Neural cell (in vitro differentiated cells): ENCODE results near the gene COL15A1. TPM values are rescaled to one million over a fixed set of nuclear protein-coding genes. Genes with fewer than 3 reads are reported as not detected.

Source experiments
- H2AFZ ChIP-seq: fragments of 200-600, 300-800 bp; sonication (generic), shearing (Covaris generic); 2 replicates; pipeline ENCODE4 v1.6.0; 2014; ENCODE audit warnings: low read depth, mild to moderate bottlenecking, antibody characterized with exemption, low read length, moderate library complexity
- H3F3A ChIP-seq: fragments of 200-600 bp; shearing (Covaris generic); 2 replicates; pipeline ENCODE4 v1.6.1; 2016; ENCODE audit warnings: mild to moderate bottlenecking, moderate library complexity, mixed read lengths, antibody characterized with exemption, low read length; ENCODE audit not compliant: insufficient read depth, poor library complexity, severe bottlenecking
- H3K27ac ChIP-seq: fragments of 200-600, 300-800 bp; sonication (generic), shearing (Covaris generic); 2 replicates; pipeline ENCODE4 v1.5.1; 2014; ENCODE audit warnings: mild to moderate bottlenecking, low read length, moderate library complexity
- H3K27me3 ChIP-seq: fragments of 300-800, 200-600 bp; sonication (generic), shearing (Covaris generic); 2 replicates; pipeline ENCODE4 v1.6.0; 2014; ENCODE audit warnings: mild to moderate bottlenecking, low read depth, low read length, moderate library complexity; ENCODE audit not compliant: insufficient read depth
- H3K36me3 ChIP-seq: fragments of 300-800, 200-600 bp; sonication (generic), shearing (Covaris generic); 2 replicates; pipeline ENCODE4 v1.5.1; 2014; ENCODE audit warnings: mild to moderate bottlenecking, antibody characterized with exemption, low read length, moderate library complexity; ENCODE audit not compliant: insufficient read depth
- H3K4me2 ChIP-seq: fragments of 300-800, 200-600 bp; sonication (generic), shearing (Covaris generic); 2 replicates; pipeline ENCODE4 v1.6.0; 2014; ENCODE audit warnings: mild to moderate bottlenecking, low read length
- H3K4me3 ChIP-seq: fragments of 300-800, 200-600 bp; sonication (generic), shearing (Covaris generic); 2 replicates; pipeline ENCODE4 v1.5.1; 2014; ENCODE audit warnings: mild to moderate bottlenecking, low read length, moderate library complexity
- H3K79me2 ChIP-seq: fragments of 200-600 bp; shearing (Covaris generic); replicated peaks from 2 replicates; pipeline ENCODE4 v1.6.0; 2014; ENCODE audit warnings: mild to moderate bottlenecking, low read length, moderate library complexity; ENCODE audit not compliant: insufficient read depth
- H3K9ac ChIP-seq: fragments of 300-800, 200-600 bp; sonication (generic), shearing (Covaris generic); 2 replicates; pipeline ENCODE4 v1.6.1; 2016; ENCODE audit warnings: mild to moderate bottlenecking, low read length, mixed read lengths
- H3K9me2 ChIP-seq: fragments of 200-600 bp; shearing (Covaris generic); 2 replicates; pipeline ENCODE4 v1.6.1; 2016; ENCODE audit warnings: mild to moderate bottlenecking, low read length, mixed read lengths; ENCODE audit not compliant: insufficient read depth
- H3K9me3 ChIP-seq: fragments of 200-600, 300-800 bp; sonication (generic), shearing (Covaris generic); 2 replicates; pipeline ENCODE4 v1.6.1; 2016; ENCODE audit warnings: mild to moderate bottlenecking, mixed run types, low read length, moderate library complexity, mixed read lengths
- H4K20me1 ChIP-seq: fragments of 200-600 bp; shearing (Covaris generic); 2 replicates; pipeline ENCODE4 v1.6.1; 2016; ENCODE audit warnings: mild to moderate bottlenecking, mixed run types; ENCODE audit not compliant: insufficient read depth
- CTCF ChIP-seq: fragments of 450-650 bp; IDR thresholded peaks from 2 replicates; pipeline ENCODE4 v1.5.1; 2014; ENCODE audit warnings: antibody characterized with exemption, mild to moderate bottlenecking, moderate library complexity; ENCODE audit not compliant: poor library complexity, severe bottlenecking
- EP300 ChIP-seq: fragments of 450-650 bp; conservative IDR thresholded peaks from 2 replicates; pipeline ENCODE4 v1.6.1; 2014; ENCODE audit warnings: antibody characterized with exemption, mild to moderate bottlenecking, moderate library complexity; ENCODE audit not compliant: poor library complexity, severe bottlenecking
- EZH2 ChIP-seq: fragments of 200-600, 300-800 bp; shearing (Covaris generic), sonication (generic); IDR thresholded peaks from 2 replicates; pipeline ENCODE4 v1.6.1; 2014; ENCODE audit warnings: antibody characterized with exemption, low read length, borderline replicate concordance, mild to moderate bottlenecking; ENCODE audit not compliant: insufficient read depth, poor library complexity, severe bottlenecking
- MXI1 ChIP-seq: fragments of 450-650 bp; conservative IDR thresholded peaks from 2 replicates; pipeline ENCODE4 v1.6.1; 2014; ENCODE audit warnings: antibody characterized with exemption, mild to moderate bottlenecking; ENCODE audit not compliant: poor library complexity, severe bottlenecking
- POLR2AphosphoS5 ChIP-seq: IDR thresholded peaks from 2 replicates; pipeline ENCODE4 v1.6.1; 2012
- RAD21 ChIP-seq: fragments of 450-650 bp; conservative IDR thresholded peaks from 2 replicates; pipeline ENCODE4 v1.6.1; 2014; ENCODE audit warnings: antibody characterized with exemption, mild to moderate bottlenecking, moderate library complexity
- REST ChIP-seq: IDR thresholded peaks from 2 replicates; pipeline ENCODE4 v1.6.1; 2012; ENCODE audit warnings: borderline replicate concordance
- SMC3 ChIP-seq: fragments of 450-650 bp; conservative IDR thresholded peaks from 2 replicates; pipeline ENCODE4 v1.6.1; 2014; ENCODE audit warnings: antibody characterized with exemption, mild to moderate bottlenecking, moderate library complexity; ENCODE audit not compliant: poor library complexity
- TAF1 ChIP-seq: IDR thresholded peaks from 2 replicates; pipeline ENCODE4 v1.6.1; 2012; ENCODE audit warnings: low read depth
- polyA plus RNA-seq: library from polyadenylated mRNA; depleted of rRNA; stranded (reverse); fragments of >200 nt; gene quantifications from 2 replicates; pipeline ENCODE4 v1.2.3, GENCODE V29; 2014

COL15A1 gene
- polyA plus RNA-seq, 1 donor from 2014 or later = 2.8 TPM

- Histone ChIP-seq H3K9me3 (no peaks in the 10 kb centered on the region), H3K27ac (no peak overlapping the region)
- TF ChIP-seq EZH2 (no peak), SMC3 (no peak), TAF1 (no peak), REST (no peak), EP300 (no peak), MXI1 (no peak), CTCF (no peak), RAD21 (no peak)
Observed at GRCh38 chr9:99004717-99005460, 61.2 kb downstream of the COL15A1 start.

DNA sequence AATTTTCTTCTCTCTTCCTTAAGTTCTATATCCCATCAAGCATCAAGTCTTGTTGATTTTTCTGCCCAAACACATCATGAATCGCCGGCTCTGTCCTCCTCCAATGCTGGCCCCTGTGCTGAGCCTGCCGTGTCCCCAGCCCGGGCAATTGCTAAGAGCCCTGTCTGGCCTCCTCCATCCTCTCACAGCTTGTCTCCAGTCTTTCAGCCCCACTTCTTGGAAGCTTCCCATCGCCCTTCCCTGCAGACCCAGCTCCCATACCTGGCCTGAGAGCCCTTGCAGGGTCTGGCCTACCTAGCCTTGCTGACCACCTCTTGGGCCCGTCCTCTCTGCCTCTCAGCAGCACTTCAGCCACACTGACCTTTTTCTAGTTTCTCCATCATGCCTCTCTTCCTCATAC is 61.9 kb downstream of the COL15A1 start:
- no peaks in the 10 kb centered on the region for H3K79me2 ChIP-seq
- no peak overlapping the region for H3K9ac ChIP-seq
- H4K20me1 ChIP-seq = no peaks in the 10 kb centered on the region
- H3K9me2 ChIP-seq = no peaks in the 10 kb centered on the region
- no peaks in the 10 kb centered on the region for H3F3A ChIP-seq
- TF ChIP-seq CTCF (no peak), MXI1 (no peak), TAF1 (no peak), EP300 (no peak), SMC3 (no peak), RAD21 (no peak), POLR2AphosphoS5 (no peak), REST (no peak), EZH2 (no peak)
- H3K27ac ChIP-seq = no peak overlapping the region
- H3K4me3 ChIP-seq = no peak overlapping the region
- no peaks in the 10 kb centered on the region for H3K36me3 ChIP-seq
- no peak overlapping the region for H2AFZ ChIP-seq
- H3K27me3 ChIP-seq = no peaks in the 10 kb centered on the region
- no peak overlapping the region for H3K4me2 ChIP-seq
- no peaks in the 10 kb centered on the region for H3K9me3 ChIP-seq

More at GRCh38 chr9:99004717-99005460, 61.2 kb downstream of the COL15A1 start:
- Histone ChIP-seq H2AFZ (no peak overlapping the region), H3F3A (no peaks in the 10 kb centered on the region), H3K9me2 (no peaks in the 10 kb centered on the region), H3K4me2 (no peak overlapping the region), H4K20me1 (no peaks in the 10 kb centered on the region), H3K4me3 (no peak overlapping the region), H3K27me3 (no peaks in the 10 kb centered on the region), H3K36me3 (no peaks in the 10 kb centered on the region), H3K79me2 (no peaks in the 10 kb centered on the region), H3K9ac (no peak overlapping the region)
